DND-41 (cell line): ENCODE measurements around the gene TMPRSS6.

Experiments used
- ATAC-seq: fragments of 200-7000 bp; cut with Tn5 transposase; 3 replicates; pipeline ENCODE4 v1.9.1; 2021; ENCODE audit warnings: low read depth; ENCODE audit not compliant: insufficient read depth
- DNase-seq: peaks from one replicate; pipeline ENCODE4 v3.0.0-alpha.2; 2020
- H2AFZ ChIP-seq: 2 replicates; pipeline ENCODE4 v1.6.0; 2012; ENCODE audit warnings: low read depth, low read length
- H3K27ac ChIP-seq: 2 replicates; pipeline ENCODE4 v1.5.1; 2012; ENCODE audit warnings: low read length, inconsistent platforms
- H3K27me3 ChIP-seq: fragments of 200-600 bp; sonication (generic); 2 replicates; pipeline ENCODE4 v1.6.0; 2012; ENCODE audit warnings: low read length, mild to moderate bottlenecking, inconsistent platforms; ENCODE audit not compliant: insufficient read depth, poor library complexity
- H3K36me3 ChIP-seq: 2 replicates; pipeline ENCODE4 v1.5.1; 2012; ENCODE audit warnings: low read length, inconsistent platforms; ENCODE audit not compliant: insufficient read depth
- H3K4me1 ChIP-seq: 2 replicates; pipeline ENCODE4 v1.5.1; 2012; ENCODE audit warnings: mild to moderate bottlenecking, low read length; ENCODE audit not compliant: insufficient read depth
- H3K4me2 ChIP-seq: 2 replicates; pipeline ENCODE4 v1.6.0; 2012; ENCODE audit warnings: mild to moderate bottlenecking, moderate library complexity, low read length, inconsistent platforms; ENCODE audit not compliant: insufficient read depth
- H3K4me3 ChIP-seq, 2 experiments: fragments of 200-600 bp in 1 of 2; shearing (Covaris generic) in 1 of 2; 2 replicates each; pipeline ENCODE4 v1.5.1; 2012 to 2016; ENCODE audit warnings: inconsistent platforms in 2 of 2, low read length in 2 of 2, mild to moderate bottlenecking in 2 of 2, low read depth in 1 of 2, moderate library complexity in 1 of 2
- H3K79me2 ChIP-seq: 2 replicates; pipeline ENCODE4 v1.6.0; 2012; ENCODE audit warnings: low read length, inconsistent platforms; ENCODE audit not compliant: insufficient read depth
- H3K9ac ChIP-seq: 2 replicates; pipeline ENCODE4 v1.6.0; 2012; ENCODE audit warnings: low read depth, mild to moderate bottlenecking, inconsistent platforms, low read length, moderate library complexity
- H3K9me3 ChIP-seq: 2 replicates; pipeline ENCODE4 v1.5.1; 2012; ENCODE audit warnings: low read length, moderate library complexity, mild to moderate bottlenecking, inconsistent platforms; ENCODE audit not compliant: insufficient read depth, severe bottlenecking
- H4K20me1 ChIP-seq: 2 replicates; pipeline ENCODE4 v1.6.0; 2012; ENCODE audit warnings: low read length; ENCODE audit not compliant: insufficient read depth
- CTCF ChIP-seq: IDR thresholded peaks from 2 replicates; pipeline ENCODE4 v1.5.1; 2012; ENCODE audit warnings: borderline replicate concordance, low read length, moderate library complexity, mild to moderate bottlenecking; ENCODE audit not compliant: poor library complexity, severe bottlenecking; ENCODE audit errors: extremely low read depth
- EZH2 ChIP-seq: IDR thresholded peaks from 3 replicates; pipeline ENCODE4 v1.6.1; 2012; ENCODE audit warnings: borderline replicate concordance, low read depth, mild to moderate bottlenecking, moderate library complexity, low read length, inconsistent platforms; ENCODE audit not compliant: severe bottlenecking

The TMPRSS6 gene

GRCh38 chr22:37037669-37038068 is 71.8 kb downstream of the TMPRSS6 start:
- Histone ChIP-seq H3K4me1 (no peaks in the 10 kb centered on the region), H3K36me3 (no peaks in the 10 kb centered on the region), H2AFZ (no peak overlapping the region), H3K27me3 (peaks cover 5% of the 10 kb centered on the region), H3K9ac (no peak overlapping the region), H3K4me3 (no peak overlapping the region), H3K79me2 (no peaks in the 10 kb centered on the region), H3K27ac (no peak overlapping the region), H3K9me3 (no peaks in the 10 kb centered on the region), H3K4me2 (no peak overlapping the region), H4K20me1 (no peaks in the 10 kb centered on the region; the same call in 1 of the 2 replicates)
- ATAC-seq, result no peak
- TF ChIP-seq CTCF (no peak), EZH2 (no peak)
- DNase-seq, result no peak

- no peak overlapping the region for H3K4me2 ChIP-seq
- ATAC-seq, result no peak
- H3K27ac ChIP-seq, result no peak overlapping the region
- peaks cover 5% of the 10 kb centered on the region for H3K27me3 ChIP-seq
- no peaks in the 10 kb centered on the region for H3K79me2 ChIP-seq
- H2AFZ ChIP-seq, result no peak overlapping the region
- no peaks in the 10 kb centered on the region for H3K36me3 ChIP-seq
- H4K20me1 ChIP-seq, result no peaks in the 10 kb centered on the region; the same call in 1 of the 2 replicates
- no peak overlapping the region for H3K9ac ChIP-seq
- H3K9me3 ChIP-seq, result no peaks in the 10 kb centered on the region
- no peaks in the 10 kb centered on the region for H3K4me1 ChIP-seq
- DNase-seq, result no peak
- TF ChIP-seq EZH2, result no peak
- no peak for TF ChIP-seq CTCF
- H3K4me3 ChIP-seq, result no peak overlapping the region
Measured at GRCh38 chr22:37036655-37037377, 72.7 kb downstream of the TMPRSS6 start.

- Histone ChIP-seq H3K27me3 (peaks cover 5% of the 10 kb centered on the region), H3K79me2 (no peaks in the 10 kb centered on the region), H3K27ac (no peak overlapping the region), H3K4me1 (no peaks in the 10 kb centered on the region), H3K4me3 (no peak overlapping the region), H4K20me1 (no peaks in the 10 kb centered on the region; the same call in 1 of the 2 replicates), H3K9me3 (no peaks in the 10 kb centered on the region), H3K9ac (no peak overlapping the region), H3K4me2 (no peak overlapping the region), H3K36me3 (no peaks in the 10 kb centered on the region), H2AFZ (no peak overlapping the region)
- no peak for TF ChIP-seq EZH2
- TF ChIP-seq CTCF, result no peak
- no peak for DNase-seq
- no peak for ATAC-seq
Measured at GRCh38 chr22:37033605-37034430, 75.7 kb downstream of the TMPRSS6 start.
